GM12801 (cell line): ENCODE results near the gene OR10V1.

Experiments used
- TF ChIP-seq, protein P1 (sequence below): IDR thresholded peaks from one replicate; pipeline ENCODE4 v1.5.1; 2011; ENCODE audit warnings: control low read depth; ENCODE audit not compliant: insufficient read length; ENCODE audit errors: extremely low read depth

OR10V1 gene

DNA sequence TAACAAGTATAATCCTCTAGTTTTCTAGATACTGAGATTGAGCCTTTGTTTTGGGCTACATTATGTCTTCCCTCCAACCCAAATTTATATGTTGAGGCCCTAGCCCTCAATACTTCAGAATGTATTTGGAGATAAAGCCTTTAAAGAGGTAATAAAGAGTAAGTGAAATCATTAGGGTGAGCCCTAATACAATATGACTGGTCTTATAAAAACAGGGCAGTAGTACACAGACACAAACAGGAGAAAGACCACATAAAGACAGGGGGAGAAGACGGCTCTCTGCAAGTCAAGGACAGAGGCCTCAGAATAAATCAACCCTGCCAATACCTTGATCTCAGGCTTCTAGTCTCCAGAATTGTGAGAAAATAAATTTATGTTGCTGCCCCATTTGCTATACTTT lies 6.3 kb downstream of the OR10V1 start:
- TF ChIP-seq, protein P1, sequence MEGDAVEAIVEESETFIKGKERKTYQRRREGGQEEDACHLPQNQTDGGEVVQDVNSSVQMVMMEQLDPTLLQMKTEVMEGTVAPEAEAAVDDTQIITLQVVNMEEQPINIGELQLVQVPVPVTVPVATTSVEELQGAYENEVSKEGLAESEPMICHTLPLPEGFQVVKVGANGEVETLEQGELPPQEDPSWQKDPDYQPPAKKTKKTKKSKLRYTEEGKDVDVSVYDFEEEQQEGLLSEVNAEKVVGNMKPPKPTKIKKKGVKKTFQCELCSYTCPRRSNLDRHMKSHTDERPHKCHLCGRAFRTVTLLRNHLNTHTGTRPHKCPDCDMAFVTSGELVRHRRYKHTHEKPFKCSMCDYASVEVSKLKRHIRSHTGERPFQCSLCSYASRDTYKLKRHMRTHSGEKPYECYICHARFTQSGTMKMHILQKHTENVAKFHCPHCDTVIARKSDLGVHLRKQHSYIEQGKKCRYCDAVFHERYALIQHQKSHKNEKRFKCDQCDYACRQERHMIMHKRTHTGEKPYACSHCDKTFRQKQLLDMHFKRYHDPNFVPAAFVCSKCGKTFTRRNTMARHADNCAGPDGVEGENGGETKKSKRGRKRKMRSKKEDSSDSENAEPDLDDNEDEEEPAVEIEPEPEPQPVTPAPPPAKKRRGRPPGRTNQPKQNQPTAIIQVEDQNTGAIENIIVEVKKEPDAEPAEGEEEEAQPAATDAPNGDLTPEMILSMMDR: no peak

DNA sequence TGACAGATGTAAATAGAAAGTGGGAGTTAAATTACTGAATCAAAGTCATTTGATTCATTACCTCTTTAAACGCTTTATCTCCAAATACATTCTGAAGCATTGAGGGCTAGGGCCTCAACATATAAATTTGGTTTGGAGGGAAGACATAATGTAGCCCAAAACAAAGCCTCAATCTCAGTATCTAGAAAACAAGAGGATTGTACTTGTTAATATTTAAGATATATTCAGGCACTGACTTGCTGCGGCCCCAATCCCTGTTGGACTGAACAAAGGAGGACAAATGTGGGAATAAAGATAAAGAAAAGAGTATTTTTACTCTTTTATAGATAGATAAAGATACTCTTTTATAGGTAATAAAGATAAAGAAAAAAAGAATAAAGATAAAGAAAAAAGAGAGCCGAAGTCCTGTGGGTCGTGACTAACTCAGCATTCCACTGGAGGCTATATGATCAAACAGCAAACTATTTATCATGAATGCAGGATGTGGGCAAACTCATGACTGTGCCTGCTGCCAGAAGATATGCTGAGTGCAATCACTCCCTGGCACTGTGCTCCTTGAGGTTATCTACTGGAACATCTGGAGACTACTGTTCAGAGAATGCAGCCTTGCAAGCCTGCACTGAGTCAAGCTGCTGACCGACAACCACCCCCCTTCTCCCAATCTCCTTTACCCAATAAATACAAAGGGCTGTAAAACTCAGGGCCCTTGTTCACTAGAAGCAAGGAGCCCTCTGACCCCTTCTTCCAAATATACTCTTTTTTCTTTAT lies 6.9 kb downstream of the OR10V1 start:
- TF ChIP-seq, protein P1: no peak

DNA sequence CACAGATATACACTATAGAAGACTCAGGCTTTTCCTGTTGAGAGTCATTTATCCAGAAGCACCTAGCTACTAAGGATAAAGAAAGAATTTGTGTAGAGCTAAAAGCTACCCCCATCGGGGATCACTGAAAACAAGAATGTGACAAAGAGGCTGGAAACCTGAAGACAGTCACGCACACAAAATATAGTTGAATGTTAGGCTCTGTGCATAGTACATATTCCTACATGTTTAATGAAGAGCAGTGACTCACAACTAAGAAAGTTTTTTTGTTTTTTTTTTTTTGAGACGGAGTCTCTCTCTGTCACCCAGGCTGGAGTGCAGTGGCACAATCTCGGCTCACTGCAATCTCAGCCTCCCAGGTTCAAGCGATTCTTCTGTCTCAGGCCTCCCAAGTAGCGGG lies 8.4 kb downstream of the OR10V1 start:
- TF ChIP-seq, protein P1: no peak

DNA sequence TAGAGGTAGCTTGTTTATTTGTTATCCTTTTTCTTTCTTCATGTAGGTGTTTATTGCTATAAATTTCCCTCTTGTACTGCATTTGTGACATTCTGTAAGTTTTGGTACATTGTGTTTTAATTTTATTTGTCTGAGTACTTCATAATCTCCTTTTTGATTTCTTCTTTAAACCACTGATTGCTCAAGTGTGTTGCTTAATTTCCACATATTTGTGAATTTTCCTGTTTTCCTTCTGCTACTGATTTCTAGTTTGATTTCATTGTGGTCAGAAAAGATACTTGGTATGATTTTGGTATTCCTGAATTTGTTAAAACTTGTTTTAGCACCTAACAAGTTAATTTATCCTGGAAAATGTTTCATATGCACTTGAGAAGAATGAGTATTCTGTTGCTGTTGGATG lies 15.1 kb downstream of the OR10V1 start:
- TF ChIP-seq, protein P1: no peak

DNA sequence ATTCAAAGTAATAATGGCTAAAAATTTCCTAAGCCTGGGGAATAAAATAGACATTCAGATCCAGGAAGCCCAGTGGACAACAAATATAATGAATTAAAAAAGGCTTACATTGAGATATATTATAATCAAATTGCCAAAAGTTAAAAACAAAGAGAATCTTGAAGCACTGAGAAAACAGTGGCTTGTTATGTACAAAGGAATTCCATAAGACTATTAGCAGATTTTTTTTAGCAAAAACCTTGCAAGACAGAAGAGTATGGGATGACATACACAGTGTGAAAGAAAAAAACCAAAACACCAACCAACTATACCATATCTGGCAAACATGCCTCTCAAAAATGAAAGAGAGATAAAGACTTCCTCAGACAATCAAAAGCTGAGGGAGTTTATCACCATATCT lies 20.7 kb downstream of the OR10V1 start:
- TF ChIP-seq, protein P1: no peak

DNA sequence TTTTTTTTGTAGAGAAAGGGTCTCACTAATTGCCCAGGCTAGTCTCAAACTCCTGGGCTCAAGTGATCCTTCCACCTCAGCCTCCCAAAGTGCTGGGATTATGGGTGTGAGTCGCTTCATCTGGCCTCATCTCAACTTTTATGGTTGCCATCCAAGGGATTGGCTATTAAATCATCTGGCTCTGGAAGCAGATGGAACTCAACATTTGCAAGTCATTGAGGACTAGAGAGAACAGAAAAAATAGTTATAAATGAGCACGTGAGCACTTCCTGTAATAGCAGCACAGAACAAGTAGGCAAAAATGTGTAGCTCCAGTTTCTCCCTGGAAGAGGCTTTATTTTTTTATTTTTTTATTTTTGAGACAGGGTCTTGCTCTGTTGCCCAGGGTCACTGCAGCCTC lies 22.5 kb downstream of the OR10V1 start:
- TF ChIP-seq, protein P1: no peak

DNA sequence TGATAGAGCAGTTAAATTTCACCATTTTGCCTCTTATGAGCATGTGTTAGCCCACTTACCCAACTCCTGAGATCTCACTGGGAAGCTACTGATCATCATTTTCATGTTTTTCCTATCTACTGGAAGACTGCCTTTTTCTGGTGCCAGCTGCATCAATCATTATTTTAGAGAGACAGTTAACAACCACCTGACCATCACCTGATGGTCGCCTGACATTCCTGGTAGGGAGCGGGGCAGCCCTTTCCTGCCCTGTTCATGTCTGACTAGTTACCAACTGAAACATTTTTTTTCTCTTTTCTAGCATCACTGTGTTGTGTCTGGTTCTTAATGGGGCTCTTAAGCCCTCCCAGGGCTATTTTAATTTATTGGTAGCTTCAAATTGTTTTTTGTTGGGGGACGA lies 24.6 kb downstream of the OR10V1 start:
- TF ChIP-seq, protein P1: no peak
